HepG2 (cell line): ENCODE measurements around the gene CEP104. TPM values are rescaled to one million over a fixed set of nuclear protein-coding genes. Genes with fewer than 3 reads are reported as not detected.

ENCODE experiments used
- ATAC-seq: fragments of 200-7000 bp; cut with Tn5 transposase; 3 replicates; pipeline ENCODE4 v1.9.1; 2020; ENCODE audit warnings: mild to moderate bottlenecking, moderate library complexity
- BruUV-seq: library from RNA; stranded (reverse); fragments of 400-500 nt; replicated peaks from 2 replicates; lab custom pipeline; 2021; lab: Mats Ljungman, UMichigan
- CTCF ChIA-PET: fragments of 300-600 bp; formaldehyde crosslinking; extraction: SDS; loops from one replicate; lab custom pipeline; 2021; ENCODE audit warnings: low total read pairs, inconsistent platforms, low intra/inter-chr PET ratio; lab: Yijun Ruan, JAX
- POLR2A ChIA-PET: fragments of 350-600 bp; sonication (Branson Sonifier 250); formaldehyde crosslinking; loops from one replicate; lab custom pipeline; 2020; ENCODE audit warnings: antibody characterized with exemption, inconsistent platforms; lab: Yijun Ruan, JAX
- DNase-seq: peaks from one replicate; pipeline ENCODE4 v3.0.0-alpha.2; 2015; ENCODE audit warnings: low spot score
- FAIRE-seq: peaks from 3 replicates; lab custom pipeline; 2011; peaks lifted over from hg19 to GRCh38; lab: Jason Lieb, UNC
- H2AFZ ChIP-seq: one replicate; pipeline ENCODE4 v1.6.1; 2011; ENCODE audit warnings: low read length, inconsistent platforms
- H3K27ac ChIP-seq: fragments of 300-600 bp; 3 replicates; pipeline ENCODE4 v1.8.0; 2011; ENCODE audit warnings: mixed run types, mild to moderate bottlenecking, mixed read lengths, low read length, inconsistent platforms; ENCODE audit not compliant: insufficient read depth; ENCODE audit errors: extremely low read length
- H3K27me3 ChIP-seq, 2 experiments: fragments of 200-600 bp in 1 of 2; 2 replicates in 1 of 2; 3 replicates in 1 of 2; pipeline versions ENCODE4 v1.6.0 to v1.8.0; 2011; ENCODE audit warnings: low read length in 2 of 2, mild to moderate bottlenecking in 2 of 2, moderate library complexity in 2 of 2, inconsistent platforms in 1 of 2; ENCODE audit not compliant: insufficient read depth in 2 of 2, control insufficient read depth in 1 of 2
- H3K36me3 ChIP-seq, 2 experiments: fragments of 200-600 bp in 1 of 2; replicated peaks in 1 of 2; 2 replicates in 1 of 2; 3 replicates in 1 of 2; pipeline versions ENCODE4 v1.5.1 to v1.8.0; 2011; ENCODE audit warnings: low read length in 2 of 2, inconsistent platforms in 1 of 2; ENCODE audit not compliant: insufficient read depth in 2 of 2, control insufficient read depth in 1 of 2
- H3K4me1 ChIP-seq: 2 replicates; pipeline ENCODE4 v1.5.1; 2012; ENCODE audit warnings: low read length, inconsistent platforms; ENCODE audit not compliant: insufficient read depth
- H3K4me2 ChIP-seq: 2 replicates; pipeline ENCODE4 v1.6.0; 2011; ENCODE audit warnings: low read depth, low read length, inconsistent platforms
- H3K4me3 ChIP-seq, 3 experiments: fragments of 200-600 bp in 1 of 3; sonication (generic), shearing (Covaris generic) in 1 of 3; replicated peaks in 1 of 3; 2 replicates each; pipeline ENCODE4 v1.5.1; 2011 to 2016; ENCODE audit warnings: low read length in 3 of 3, inconsistent platforms in 2 of 3, low read depth in 2 of 3, mild to moderate bottlenecking in 2 of 3, control low read depth in 1 of 3, mixed read lengths in 1 of 3; ENCODE audit not compliant: insufficient read depth in 1 of 3
- H3K79me2 ChIP-seq: one replicate; pipeline ENCODE4 v1.6.1; 2011; ENCODE audit warnings: low read length, inconsistent platforms; ENCODE audit not compliant: insufficient read depth
- H3K9ac ChIP-seq: 2 replicates; pipeline ENCODE4 v1.6.0; 2011; ENCODE audit warnings: mild to moderate bottlenecking, low read depth, low read length, inconsistent platforms; ENCODE audit not compliant: insufficient read depth
- H3K9me3 ChIP-seq: 2 replicates; pipeline ENCODE4 v1.5.1; 2012; ENCODE audit warnings: mild to moderate bottlenecking, low read length
- H4K20me1 ChIP-seq: 2 replicates; pipeline ENCODE4 v1.6.0; 2011; ENCODE audit warnings: inconsistent platforms, mild to moderate bottlenecking, low read length, moderate library complexity; ENCODE audit not compliant: insufficient read depth
- ETV5 ChIP-seq: IDR thresholded peaks from 2 replicates; pipeline ENCODE4 v1.6.1; 2018; ENCODE audit warnings: missing biosample characterization, missing genetic modification reagents, inconsistent platforms, borderline replicate concordance
- GABPB1 ChIP-seq: IDR thresholded peaks from 2 replicates; pipeline ENCODE4 v1.6.1; 2016; ENCODE audit warnings: mild to moderate bottlenecking, missing genetic modification reagents, moderate library complexity, missing compliant biosample characterization
- GLI4 ChIP-seq: sonication (generic); formaldehyde crosslinking; IDR thresholded peaks from 2 replicates; pipeline ENCODE4 v1.5.1; 2020; ENCODE audit warnings: missing genetic modification reagents, mild to moderate bottlenecking, moderate library complexity, borderline replicate concordance
- HNRNPK ChIP-seq: fragments of 200-400 bp; formaldehyde crosslinking; IDR thresholded peaks from 2 replicates; pipeline ENCODE4 v1.6.1; 2018; ENCODE audit warnings: low read length, low read depth, moderate library complexity, mild to moderate bottlenecking; ENCODE audit not compliant: poor library complexity, severe bottlenecking
- KLF9 ChIP-seq: IDR thresholded peaks from 2 replicates; pipeline ENCODE4 v1.6.1; 2016; ENCODE audit warnings: low read depth
- SIN3B ChIP-seq: fragments of 150-350 bp; IDR thresholded peaks from 2 replicates; pipeline ENCODE4 v1.6.1; 2014; ENCODE audit warnings: low read length
- SNAI1 ChIP-seq: sonication (generic); formaldehyde crosslinking; IDR thresholded peaks from 2 replicates; pipeline ENCODE4 v1.5.0; 2020; ENCODE audit warnings: mild to moderate bottlenecking, missing genetic modification reagents, borderline replicate concordance
- ZBTB40 ChIP-seq, 2 experiments: fragments of 450-650 bp in 1 of 2; sonication (generic) in 1 of 2; formaldehyde crosslinking in 1 of 2; IDR thresholded peaks; 2 replicates each; pipeline versions ENCODE4 v1.6.1 to v1.8.0; 2016 to 2022; ENCODE audit warnings: antibody characterized with exemption in 1 of 2, mild to moderate bottlenecking in 1 of 2, missing genetic modification reagents in 1 of 2
- ZBTB43 ChIP-seq: sonication (generic); formaldehyde crosslinking; conservative IDR thresholded peaks from 2 replicates; pipeline ENCODE4 v1.4.0; 2020; ENCODE audit warnings: missing genetic modification reagents
- ZFP1 ChIP-seq: IDR thresholded peaks from 2 replicates; pipeline ENCODE4 v1.6.1; 2016
- ZNF280D ChIP-seq: sonication (generic); formaldehyde crosslinking; IDR thresholded peaks from 2 replicates; pipeline ENCODE4 v1.5.1; 2020; ENCODE audit warnings: mild to moderate bottlenecking, missing genetic modification reagents
- WGBS: methylation state at CpG from one replicate; pipeline ENCODE4 v1.1.6; 2017; ENCODE audit warnings: low lambda C conversion rate; 5-methylcytosine and 5-hydroxymethylcytosine counted together
- in situ Hi-C: cut with HindIII; loops from 2 replicates; pipeline ENCODE4 v1.10.0; 2017; ENCODE audit warnings: low pct_unique_long_range_greater_than_20kb; ENCODE audit not compliant: extremely low pct_ligation_motif_present
- intact Hi-C: fragments of 100-400 bp; cut with micrococcal nuclease; formaldehyde crosslinking; loops from one replicate; pipeline ENCODE4 v1.10.0; 2022; ENCODE audit not compliant: unreplicated experiment
- polyA plus RNA-seq, 8 experiments: library from polyadenylated mRNA; depleted of rRNA in 3 of 8; stranded (reverse) in 7 of 8; unstranded in 1 of 8; fragments of >200 nt; fragmentation: Illumina TruSeq in 4 of 8; extraction: Trizol in 4 of 8; gene quantifications; 2 replicates each; pipeline versions ENCODE4 v1.2.1 to v1.2.3, GENCODE V29; 2011 to 2016; ENCODE audit warnings: low read depth in 4 of 8, missing spikeins in 1 of 8, mixed read lengths in 1 of 8; ENCODE audit not compliant: insufficient read depth in 1 of 8
- total RNA-seq, 5 experiments: library from RNA; depleted of rRNA; stranded (reverse); fragments of >200 nt; fragmentation: Illumina TruSeq; extraction: Trizol; gene quantifications; 2 replicates each; pipeline ENCODE4 v1.2.3, GENCODE V29; 2016; ENCODE audit warnings: low read depth in 1 of 5

Gene CEP104
- total and polyA plus RNA-seq, 2 of the 13 experiments (the other 11 are each of a cell fraction or from before 2014, with no cell fraction given), result 20.4 to 30.1 TPM

GRCh38 chr1:3847081-3847480, 9.9 kb downstream of the CEP104 start:
- Histone ChIP-seq H3K36me3 (peaks cover 12 to 44% of the 10 kb centered on the region in 2 experiments), H3K9me3 (no peaks in the 10 kb centered on the region), H3K4me3 (no peak overlapping the region), H3K9ac (no peak overlapping the region), H2AFZ (no peak overlapping the region), H3K27ac (no peak overlapping the region), H3K4me2 (no peak overlapping the region), H3K79me2 (no peaks in the 10 kb centered on the region), H3K27me3 (no peaks in the 10 kb centered on the region), H4K20me1 (no peaks in the 10 kb centered on the region), H3K4me1 (no peaks in the 10 kb centered on the region)
- CTCF ChIA-PET, result no interaction called here
- POLR2A ChIA-PET, result no interaction called here
- in situ Hi-C loops, result no loop called here
- FAIRE-seq (no peak), ATAC-seq (no peak), DNase-seq (no peak)
- intact Hi-C loops, result no loop called here
- WGBS, result 94% methylated on average over 6 of the region's 6 CpGs
- BruUV-seq, result no TSS peak
- TF ChIP-seq HNRNPK (no peak), ZBTB43 (no peak), ZNF280D (no peak), GABPB1 (CRISPR knock-in tag) (no peak), ZBTB40 (IDR thresholded peaks at IDR 0.05) (no peak), ZBTB40 (CRISPR knock-in tag; IDR thresholded peaks at IDR 0.05) (no peak), SNAI1 (CRISPR knock-in tag) (no peak), ETV5 (CRISPR knock-in tag) (no peak), GLI4 (CRISPR knock-in tag) (no peak), SIN3B (no peak), ZFP1 (CRISPR knock-in tag) (no peak), KLF9 (CRISPR knock-in tag) (no peak)
